HepG2 (cell line): ENCODE data around the gene PRR11. TPM values are rescaled to one million over a fixed set of nuclear protein-coding genes. Genes with fewer than 3 reads are reported as not detected.

Experiments used
- BCL6 ChIP-seq: IDR thresholded peaks from 2 replicates; pipeline ENCODE4 v1.6.1; 2016; ENCODE audit warnings: missing genetic modification reagents, missing compliant biosample characterization
- ESRRA ChIP-seq: sonication (generic); formaldehyde crosslinking; IDR thresholded peaks from 2 replicates; pipeline ENCODE4 v1.5.1; 2020; ENCODE audit warnings: mild to moderate bottlenecking, low read depth, missing genetic modification reagents
- FOXC1 ChIP-seq: sonication (generic); formaldehyde crosslinking; IDR thresholded peaks from 2 replicates; pipeline ENCODE4 v1.8.0; 2022; ENCODE audit warnings: mild to moderate bottlenecking, missing genetic modification reagents, borderline replicate concordance
- IKZF1 ChIP-seq: fragments of 450-650 bp; IDR thresholded peaks from 2 replicates; pipeline ENCODE4 v1.7.1; 2016
- NFYB ChIP-seq: sonication (generic); formaldehyde crosslinking; IDR thresholded peaks from 2 replicates; pipeline ENCODE4 v1.4.0; 2020; ENCODE audit warnings: missing genetic modification reagents
- SMAD1 ChIP-seq: sonication (generic); formaldehyde crosslinking; IDR thresholded peaks from 2 replicates; pipeline ENCODE4 v1.4.0; 2020; ENCODE audit warnings: missing genetic modification reagents, low read depth, mild to moderate bottlenecking, borderline replicate concordance
- SUZ12 ChIP-seq: fragments of 150-350 bp; IDR thresholded peaks from 2 replicates; pipeline ENCODE4 v1.6.1; 2014; ENCODE audit warnings: low read depth, low read length
- ZNF263 ChIP-seq: sonication (generic); formaldehyde crosslinking; IDR thresholded peaks from 2 replicates; pipeline ENCODE4 v1.4.0; 2020; ENCODE audit warnings: missing genetic modification reagents
- ZNF318 ChIP-seq: sonication (generic); formaldehyde crosslinking; IDR thresholded peaks from 2 replicates; pipeline ENCODE4 v1.4.0; 2020; ENCODE audit warnings: mild to moderate bottlenecking, missing genetic modification reagents
- ZNF383 ChIP-seq: sonication (generic); formaldehyde crosslinking; IDR thresholded peaks from 2 replicates; pipeline ENCODE4 v1.4.0; 2020; ENCODE audit warnings: missing genetic modification reagents, mild to moderate bottlenecking, borderline replicate concordance
- ZNF431 ChIP-seq: sonication (generic); formaldehyde crosslinking; IDR thresholded peaks from 2 replicates; pipeline ENCODE4 v1.9.0; 2022; ENCODE audit warnings: missing genetic modification reagents, low read depth, mild to moderate bottlenecking, borderline replicate concordance
- ZNF543 ChIP-seq: sonication (generic); formaldehyde crosslinking; IDR thresholded peaks from 2 replicates; pipeline ENCODE4 v1.4.0; 2020; ENCODE audit warnings: mild to moderate bottlenecking, missing genetic modification reagents
- ZNF546 ChIP-seq: sonication (generic); formaldehyde crosslinking; conservative IDR thresholded peaks from 2 replicates; pipeline ENCODE4 v1.8.1; 2023; ENCODE audit warnings: mild to moderate bottlenecking, missing genetic modification reagents
- ZNF646 ChIP-seq: sonication (generic); formaldehyde crosslinking; IDR thresholded peaks from 2 replicates; pipeline ENCODE4 v1.9.0; 2021; ENCODE audit warnings: mild to moderate bottlenecking, missing genetic modification reagents
- ZNF841 ChIP-seq: sonication (generic); formaldehyde crosslinking; IDR thresholded peaks from 2 replicates; pipeline ENCODE4 v1.8.1; 2023; ENCODE audit warnings: missing genetic modification reagents, borderline replicate concordance
- polyA plus RNA-seq, 8 experiments: library from polyadenylated mRNA; depleted of rRNA in 3 of 8; stranded (reverse) in 7 of 8; unstranded in 1 of 8; fragments of >200 nt; fragmentation: Illumina TruSeq in 4 of 8; extraction: Trizol in 4 of 8; gene quantifications; 2 replicates each; pipeline versions ENCODE4 v1.2.1 to v1.2.3, GENCODE V29; 2011 to 2016; ENCODE audit warnings: low read depth in 4 of 8, missing spikeins in 1 of 8, mixed read lengths in 1 of 8; ENCODE audit not compliant: insufficient read depth in 1 of 8
- total RNA-seq, 5 experiments: library from RNA; depleted of rRNA; stranded (reverse); fragments of >200 nt; fragmentation: Illumina TruSeq; extraction: Trizol; gene quantifications; 2 replicates each; pipeline ENCODE4 v1.2.3, GENCODE V29; 2016; ENCODE audit warnings: low read depth in 1 of 5

Gene PRR11
- total and polyA plus RNA-seq, 2 of the 13 experiments (the other 11 are each of a cell fraction or from before 2014, with no cell fraction given), result 35.7 to 39.2 TPM

GRCh38 chr17:59220328-59221158 lies 65.0 kb downstream of the PRR11 start, which contains the start of gene GDPD1 (continued):
- TF ChIP-seq ZNF546 (CRISPR knock-in tag) (peak; percentile 47; the same call in 1 of the 2 replicates), ESRRA (CRISPR knock-in tag) (peak; percentile 15; the same call in 1 of the 2 replicates), ZNF431 (CRISPR knock-in tag) (peak; percentile 82; the same call in 1 of the 2 replicates), SUZ12 (no peak), FOXC1 (CRISPR knock-in tag) (no peak; the same call in none of the 2 replicates), IKZF1 (no peak), ZNF318 (CRISPR knock-in tag) (no peak), ZNF543 (CRISPR knock-in tag) (peak; percentile 87; the same call in 1 of the 2 replicates), ZNF841 (CRISPR knock-in tag) (no peak), ZNF263 (CRISPR knock-in tag) (peak; percentile 56), NFYB (CRISPR knock-in tag) (no peak), ZNF383 (CRISPR knock-in tag) (peak; percentile 74; the same call in 1 of the 2 replicates), SMAD1 (CRISPR knock-in tag) (peak; percentile 69; the same call in 1 of the 2 replicates), BCL6 (CRISPR knock-in tag) (peak; percentile 43), ZNF646 (CRISPR knock-in tag) (no peak)
